ENCODE results near the gene ATOH8. TPM values are rescaled to one million over a fixed set of nuclear protein-coding genes. Genes with fewer than 3 reads are reported as not detected.

Gene ATOH8
- polyA plus RNA-seq, 2 of the 4 experiments (the other 2 are of a cell fraction) = 1.8 to 20.0 TPM

- Histone ChIP-seq H3K4me3 (no peak overlapping the region), H3K27ac (peak overlapping the region in 1 of 2 experiments; percentile 43; a peak in 4 of 6 replicates), H3K4me1 (peaks cover 58% of the 10 kb centered on the region), H3K9me3 (no peaks in the 10 kb centered on the region), H3K4me2 (no peak overlapping the region)
- FAIRE-seq (no peak), DNase-seq (ENCODE audit: low read depth in 1 of 2, low spot score in 1 of 2) (no peak), ATAC-seq (no peak)
- ChIA-PET POLR2A (no interaction called here), CTCF (interaction anchor here (1.0 to 63.0 kb wide), 13 partner anchors 8 to 332 kb away, joined by 3 to 1675 read pairs (median 18); no protein-coding TSS in a partner anchor)
- 96% methylated on average over 9 of the region's 9 CpGs for WGBS (ENCODE audit: missing lambda C conversion rate)
- no peak for TF ChIP-seq CBX2 (IDR thresholded peaks at IDR 0.05; ENCODE audit: borderline replicate concordance, low read depth)
- no peak for TF ChIP-seq FOSB (CRISPR knock-in tag; IDR thresholded peaks at IDR 0.05)
- TF ChIP-seq MAFK (IDR thresholded peaks at IDR 0.05; ENCODE audit: partially characterized antibody) = no peak
Measured at GRCh38 chr2:85748039-85748734, 5.6 kb upstream of the ATOH8 start.

- ATAC-seq = peak in 1 of 2 experiments; percentile 2; a peak in 1 of 6 replicates
- CTCF ChIA-PET = interaction anchor here (0.8 to 63.0 kb wide), 27 partner anchors 10 to 336 kb away, joined by 3 to 1675 read pairs (median 7); no protein-coding TSS in a partner anchor
- POLR2A ChIA-PET = no interaction called here
- Histone ChIP-seq H3K4me2 (no peak overlapping the region), H3K9me3 (no peaks in the 10 kb centered on the region), H3K4me1 (peaks cover 51% of the 10 kb centered on the region), H3K4me3 (no peak overlapping the region), H3K27ac (peak overlapping the region; percentile 40 to 43; a peak in 5 of 6 replicates)
- TF ChIP-seq KDM1A (IDR thresholded peaks at IDR 0.05; ENCODE audit: low read depth) (no peak), SMC3 (IDR thresholded peaks at IDR 0.05) (no peak), CHD2 (IDR thresholded peaks at IDR 0.05; ENCODE audit: low read length, partially characterized antibody) (no peak), BHLHE40 (IDR thresholded peaks at IDR 0.05; ENCODE audit: low read depth, low read length) (no peak), MYC (IDR thresholded peaks at IDR 0.05; ENCODE audit: borderline replicate concordance, low read length) (no peak), TP53 (CRISPR knock-in tag; IDR thresholded peaks at IDR 0.05) (no peak), RCOR1 (IDR thresholded peaks at IDR 0.05; ENCODE audit: low read depth, low read length) (no peak)
- 48% methylated on average over 7 of the region's 7 CpGs for WGBS (ENCODE audit: missing lambda C conversion rate)
- DNase-seq (ENCODE audit: low read depth in 1 of 2, low spot score in 1 of 2) = no peak
- FAIRE-seq = no peak
Measured at GRCh38 chr2:85748985-85749875, 4.6 kb upstream of the ATOH8 start.

GRCh38 chr2:85750587-85751575 lies 2.9 kb upstream of the ATOH8 start:
- FAIRE-seq = peak; percentile 84
- POLR2A ChIA-PET = interaction anchor here (2.1 kb wide), 1 partner anchor 9 kb away, joined by 10 read pairs; no protein-coding TSS in a partner anchor
- DNase-seq (ENCODE audit: low read depth in 1 of 2, low spot score in 1 of 2) = peak; percentile 72 to 87
- ATAC-seq = peak; percentile 35 to 76; a peak in 5 of 6 replicates
- 51% methylated on average over 15 of the region's 15 CpGs for WGBS (ENCODE audit: missing lambda C conversion rate)
- peak overlapping the region; percentile 29 to 61; a peak in 5 of 6 replicates for H3K27ac ChIP-seq
- peaks cover 41% of the 10 kb centered on the region for H3K4me1 ChIP-seq
- H3K9me3 ChIP-seq = no peaks in the 10 kb centered on the region
- peak overlapping the region; percentile 3; the same call in 2 of the 3 replicates for H3K4me2 ChIP-seq
- CTCF ChIA-PET = interaction anchor here (0.5 to 63.0 kb wide), 27 partner anchors 11 to 954 kb away, joined by 3 to 1675 read pairs (median 9); partner anchors contain the start of gene ST3GAL5
- no peak overlapping the region for H3K4me3 ChIP-seq
- TF ChIP-seq KDM1A (IDR thresholded peaks at IDR 0.05; ENCODE audit: low read depth) (no peak), POLR2A (IDR thresholded peaks at IDR 0.05; ENCODE audit: low read length) (no peak), REST (IDR thresholded peaks at IDR 0.05) (no peak), USF2 (IDR thresholded peaks at IDR 0.05) (no peak), CTCF (IDR thresholded peaks at IDR 0.05) (peak; percentile 89), BCL3 (IDR thresholded peaks at IDR 0.05) (no peak), ELK1 (IDR thresholded peaks at IDR 0.05; ENCODE audit: low read depth, low read length) (no peak), TP53 (CRISPR knock-in tag; IDR thresholded peaks at IDR 0.05) (no peak)

Measured in A549 (cell line).